WI38 (cell line): Measurements from ENCODE around the gene PDGFB.

Experiments
- H3K4me3 ChIP-seq: 2 replicates; pipeline ENCODE4 v1.5.1; 2011; ENCODE audit warnings: low read depth, mild to moderate bottlenecking, control low read depth, low read length
- CTCF ChIP-seq: IDR thresholded peaks from 2 replicates; pipeline ENCODE4 v1.5.1; 2012; ENCODE audit warnings: low read depth, mild to moderate bottlenecking, control low read depth, low read length

Gene PDGFB

GRCh38 chr22:39238561-39238960, 6.2 kb downstream of the PDGFB start:
- TF ChIP-seq CTCF, result no peak
- no peak overlapping the region for H3K4me3 ChIP-seq

- no peak for TF ChIP-seq CTCF
- H3K4me3 ChIP-seq, result no peak overlapping the region
Measured at GRCh38 chr22:39238101-39238466, 6.7 kb downstream of the PDGFB start.

GRCh38 chr22:39237318-39238100, 7.3 kb downstream of the PDGFB start:
- no peak for TF ChIP-seq CTCF
- H3K4me3 ChIP-seq, result no peak overlapping the region

- no peak overlapping the region for H3K4me3 ChIP-seq
- no peak for TF ChIP-seq CTCF
Measured at GRCh38 chr22:39236321-39237317, 8.2 kb downstream of the PDGFB start.

- no peak overlapping the region for H3K4me3 ChIP-seq
- no peak for TF ChIP-seq CTCF
Measured at GRCh38 chr22:39234867-39235687, 9.7 kb downstream of the PDGFB start.

- TF ChIP-seq CTCF, result no peak
- no peak overlapping the region for H3K4me3 ChIP-seq
Measured at GRCh38 chr22:39234472-39234787, 10.4 kb downstream of the PDGFB start.
